WTC11 (cell line): ENCODE measurements around the gene TECR. TPM values are rescaled to one million over a fixed set of nuclear protein-coding genes. Genes with fewer than 3 reads are reported as not detected.

ENCODE experiments used
- CREB1 ChIP-seq: sonication (generic); formaldehyde crosslinking; IDR thresholded peaks from 2 replicates; pipeline ENCODE4 v1.8.0; 2023; ENCODE audit warnings: mild to moderate bottlenecking, missing genetic modification reagents
- CREM ChIP-seq: sonication (generic); formaldehyde crosslinking; IDR thresholded peaks from 2 replicates; pipeline ENCODE4 v1.8.1; 2022; ENCODE audit warnings: mild to moderate bottlenecking, missing genetic modification reagents, moderate library complexity
- ELF4 ChIP-seq: sonication (generic); formaldehyde crosslinking; IDR thresholded peaks from 2 replicates; pipeline ENCODE4 v1.8.1; 2022; ENCODE audit warnings: low read depth, mild to moderate bottlenecking, moderate library complexity, missing genetic modification reagents
- GRHL2 ChIP-seq: fragments of 250-450 bp; sonication (Bioruptor Pico); IDR thresholded peaks from 2 replicates; pipeline ENCODE4 v1.8.0; 2022; ENCODE audit warnings: mild to moderate bottlenecking, moderate library complexity; ENCODE audit not compliant: insufficient replicate concordance, severe bottlenecking
- JUN ChIP-seq: sonication (generic); formaldehyde crosslinking; IDR thresholded peaks from 2 replicates; pipeline ENCODE4 v1.8.0; 2023; ENCODE audit warnings: mild to moderate bottlenecking, missing genetic modification reagents
- NR1H2 ChIP-seq: sonication (generic); formaldehyde crosslinking; IDR thresholded peaks from 2 replicates; pipeline ENCODE4 v1.9.0; 2021; ENCODE audit warnings: mild to moderate bottlenecking, moderate library complexity, missing genetic modification reagents
- OVOL2 ChIP-seq: fragments of 250-450 bp; sonication (Bioruptor Pico); IDR thresholded peaks from 2 replicates; pipeline ENCODE4 v1.9.0; 2021; ENCODE audit warnings: mild to moderate bottlenecking, borderline replicate concordance
- RELA ChIP-seq: sonication (generic); formaldehyde crosslinking; IDR thresholded peaks from 2 replicates; pipeline ENCODE4 v1.8.1; 2022; ENCODE audit warnings: missing genetic modification reagents, mild to moderate bottlenecking, borderline replicate concordance
- TEAD4 ChIP-seq: sonication (generic); formaldehyde crosslinking; IDR thresholded peaks from 2 replicates; pipeline ENCODE4 v1.8.0; 2022; ENCODE audit warnings: mild to moderate bottlenecking, missing genetic modification reagents
- ZNF423 ChIP-seq: fragments of 250-450 bp; sonication (Bioruptor Pico); IDR thresholded peaks from 2 replicates; pipeline ENCODE4 v2.1.2; 2022; ENCODE audit warnings: mild to moderate bottlenecking, moderate library complexity
- total RNA-seq: library from RNA; stranded (reverse); gene quantifications from 3 replicates; pipeline ENCODE4 v1.2.3, GENCODE V29; 2021
- TF ChIP-seq, protein P1 (sequence below): fragments of 250-450 bp; sonication (Bioruptor Pico); IDR thresholded peaks from 2 replicates; pipeline ENCODE4 v1.8.0; 2021; ENCODE audit warnings: mild to moderate bottlenecking
- TF ChIP-seq, protein P2 (sequence below): sonication (generic); formaldehyde crosslinking; IDR thresholded peaks from 2 replicates; pipeline ENCODE4 v1.8.1; 2022; ENCODE audit warnings: mild to moderate bottlenecking, moderate library complexity, missing genetic modification reagents
- TF ChIP-seq, protein P3 (sequence below): sonication (generic); formaldehyde crosslinking; IDR thresholded peaks from 2 replicates; pipeline ENCODE4 v1.8.1; 2022; ENCODE audit warnings: mild to moderate bottlenecking, missing genetic modification reagents, moderate library complexity, borderline replicate concordance
- TF ChIP-seq, protein P4 (sequence below): fragments of 250-450 bp; sonication (Bioruptor Pico); IDR thresholded peaks from 2 replicates; pipeline ENCODE4 v1.9.0; 2021; ENCODE audit warnings: mild to moderate bottlenecking
- TF ChIP-seq, protein P5 (sequence below): fragments of 250-450 bp; sonication (Bioruptor Pico); IDR thresholded peaks from 2 replicates; pipeline ENCODE4 v1.9.0; 2021; ENCODE audit warnings: moderate library complexity, mild to moderate bottlenecking, inconsistent platforms, borderline replicate concordance
- TF ChIP-seq, protein P6 (sequence below): sonication (generic); formaldehyde crosslinking; IDR thresholded peaks from 2 replicates; pipeline ENCODE4 v1.8.0; 2023; ENCODE audit warnings: missing genetic modification reagents, mild to moderate bottlenecking, borderline replicate concordance
- TF ChIP-seq, protein P7 (sequence below): sonication (generic); formaldehyde crosslinking; IDR thresholded peaks from 2 replicates; pipeline ENCODE4 v1.8.1; 2023; ENCODE audit warnings: mild to moderate bottlenecking, missing genetic modification reagents, borderline replicate concordance
- TF ChIP-seq, protein P8 (sequence below): sonication (generic); formaldehyde crosslinking; IDR thresholded peaks from 2 replicates; pipeline ENCODE4 v1.8.0; 2022; ENCODE audit warnings: missing genetic modification reagents

TECR gene
- total RNA-seq, 1 experiment from 2014 or later: 161 TPM

DNA sequence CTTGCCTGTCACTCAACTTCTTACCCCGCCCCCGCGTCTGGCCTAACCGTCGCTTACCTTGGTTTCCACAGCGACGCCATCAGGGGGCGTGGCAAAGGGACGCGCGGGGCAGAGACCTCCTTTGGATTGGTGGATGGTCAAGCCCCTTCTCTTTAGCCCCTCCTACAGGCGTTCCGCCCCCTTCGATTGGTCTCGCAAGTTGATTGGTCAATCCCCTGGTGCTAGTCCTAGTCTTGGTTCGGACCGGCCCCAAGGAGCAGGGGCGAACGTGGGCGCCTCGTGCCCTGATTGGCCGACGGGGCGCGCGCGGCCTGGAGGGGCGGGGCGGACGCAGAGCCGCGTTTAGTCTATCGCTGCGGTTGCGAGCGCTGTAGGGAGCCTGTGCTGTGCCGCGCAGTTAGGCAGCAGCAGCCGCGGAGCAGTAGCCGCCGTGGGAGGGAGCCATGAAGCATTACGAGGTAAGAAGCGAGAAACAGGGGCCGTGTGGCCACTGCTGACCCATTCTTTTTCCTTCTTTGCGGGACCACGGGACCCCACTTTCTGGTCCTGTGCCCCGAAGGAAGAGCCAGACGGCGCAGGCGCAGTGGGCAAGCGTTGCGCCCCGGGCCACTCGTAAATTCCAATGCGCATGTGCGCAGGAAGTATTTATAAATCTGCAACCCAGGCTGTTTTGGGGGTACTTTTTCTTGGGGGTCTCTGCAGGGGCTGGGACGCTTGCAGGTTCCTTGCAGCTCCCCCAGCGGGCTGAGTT lies at the start of gene TECR (continued):
- TF ChIP-seq, protein P1, sequence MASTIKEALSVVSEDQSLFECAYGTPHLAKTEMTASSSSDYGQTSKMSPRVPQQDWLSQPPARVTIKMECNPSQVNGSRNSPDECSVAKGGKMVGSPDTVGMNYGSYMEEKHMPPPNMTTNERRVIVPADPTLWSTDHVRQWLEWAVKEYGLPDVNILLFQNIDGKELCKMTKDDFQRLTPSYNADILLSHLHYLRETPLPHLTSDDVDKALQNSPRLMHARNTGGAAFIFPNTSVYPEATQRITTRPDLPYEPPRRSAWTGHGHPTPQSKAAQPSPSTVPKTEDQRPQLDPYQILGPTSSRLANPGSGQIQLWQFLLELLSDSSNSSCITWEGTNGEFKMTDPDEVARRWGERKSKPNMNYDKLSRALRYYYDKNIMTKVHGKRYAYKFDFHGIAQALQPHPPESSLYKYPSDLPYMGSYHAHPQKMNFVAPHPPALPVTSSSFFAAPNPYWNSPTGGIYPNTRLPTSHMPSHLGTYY (CRISPR knock-in tag): no peak
- TF ChIP-seq, protein P2, sequence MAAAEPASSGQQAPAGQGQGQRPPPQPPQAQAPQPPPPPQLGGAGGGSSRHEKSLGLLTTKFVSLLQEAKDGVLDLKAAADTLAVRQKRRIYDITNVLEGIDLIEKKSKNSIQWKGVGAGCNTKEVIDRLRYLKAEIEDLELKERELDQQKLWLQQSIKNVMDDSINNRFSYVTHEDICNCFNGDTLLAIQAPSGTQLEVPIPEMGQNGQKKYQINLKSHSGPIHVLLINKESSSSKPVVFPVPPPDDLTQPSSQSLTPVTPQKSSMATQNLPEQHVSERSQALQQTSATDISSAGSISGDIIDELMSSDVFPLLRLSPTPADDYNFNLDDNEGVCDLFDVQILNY (CRISPR knock-in tag): peak; percentile 87
- TF ChIP-seq, protein P3, sequence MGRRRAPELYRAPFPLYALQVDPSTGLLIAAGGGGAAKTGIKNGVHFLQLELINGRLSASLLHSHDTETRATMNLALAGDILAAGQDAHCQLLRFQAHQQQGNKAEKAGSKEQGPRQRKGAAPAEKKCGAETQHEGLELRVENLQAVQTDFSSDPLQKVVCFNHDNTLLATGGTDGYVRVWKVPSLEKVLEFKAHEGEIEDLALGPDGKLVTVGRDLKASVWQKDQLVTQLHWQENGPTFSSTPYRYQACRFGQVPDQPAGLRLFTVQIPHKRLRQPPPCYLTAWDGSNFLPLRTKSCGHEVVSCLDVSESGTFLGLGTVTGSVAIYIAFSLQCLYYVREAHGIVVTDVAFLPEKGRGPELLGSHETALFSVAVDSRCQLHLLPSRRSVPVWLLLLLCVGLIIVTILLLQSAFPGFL (CRISPR knock-in tag): no peak
- TF ChIP-seq ELF4 (CRISPR knock-in tag) (no peak), ZNF423 (CRISPR knock-in tag) (no peak), CREM (CRISPR knock-in tag) (peak; percentile 56; the same call in 1 of the 2 replicates), NR1H2 (CRISPR knock-in tag) (no peak), CREB1 (CRISPR knock-in tag) (no peak), GRHL2 (CRISPR knock-in tag) (no peak), RELA (CRISPR knock-in tag) (no peak), OVOL2 (CRISPR knock-in tag) (no peak), TEAD4 (no peak), JUN (CRISPR knock-in tag) (no peak)
- TF ChIP-seq, protein P4, sequence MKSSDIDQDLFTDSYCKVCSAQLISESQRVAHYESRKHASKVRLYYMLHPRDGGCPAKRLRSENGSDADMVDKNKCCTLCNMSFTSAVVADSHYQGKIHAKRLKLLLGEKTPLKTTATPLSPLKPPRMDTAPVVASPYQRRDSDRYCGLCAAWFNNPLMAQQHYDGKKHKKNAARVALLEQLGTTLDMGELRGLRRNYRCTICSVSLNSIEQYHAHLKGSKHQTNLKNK (CRISPR knock-in tag): no peak
- TF ChIP-seq, protein P5, sequence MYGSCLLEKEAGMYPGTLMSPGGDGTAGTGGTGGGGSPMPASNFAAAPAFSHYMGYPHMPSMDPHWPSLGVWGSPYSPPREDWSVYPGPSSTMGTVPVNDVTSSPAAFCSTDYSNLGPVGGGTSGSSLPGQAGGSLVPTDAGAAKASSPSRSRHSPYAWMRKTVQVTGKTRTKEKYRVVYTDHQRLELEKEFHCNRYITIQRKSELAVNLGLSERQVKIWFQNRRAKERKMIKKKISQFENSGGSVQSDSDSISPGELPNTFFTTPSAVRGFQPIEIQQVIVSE (CRISPR knock-in tag): no peak
- TF ChIP-seq, protein P6, sequence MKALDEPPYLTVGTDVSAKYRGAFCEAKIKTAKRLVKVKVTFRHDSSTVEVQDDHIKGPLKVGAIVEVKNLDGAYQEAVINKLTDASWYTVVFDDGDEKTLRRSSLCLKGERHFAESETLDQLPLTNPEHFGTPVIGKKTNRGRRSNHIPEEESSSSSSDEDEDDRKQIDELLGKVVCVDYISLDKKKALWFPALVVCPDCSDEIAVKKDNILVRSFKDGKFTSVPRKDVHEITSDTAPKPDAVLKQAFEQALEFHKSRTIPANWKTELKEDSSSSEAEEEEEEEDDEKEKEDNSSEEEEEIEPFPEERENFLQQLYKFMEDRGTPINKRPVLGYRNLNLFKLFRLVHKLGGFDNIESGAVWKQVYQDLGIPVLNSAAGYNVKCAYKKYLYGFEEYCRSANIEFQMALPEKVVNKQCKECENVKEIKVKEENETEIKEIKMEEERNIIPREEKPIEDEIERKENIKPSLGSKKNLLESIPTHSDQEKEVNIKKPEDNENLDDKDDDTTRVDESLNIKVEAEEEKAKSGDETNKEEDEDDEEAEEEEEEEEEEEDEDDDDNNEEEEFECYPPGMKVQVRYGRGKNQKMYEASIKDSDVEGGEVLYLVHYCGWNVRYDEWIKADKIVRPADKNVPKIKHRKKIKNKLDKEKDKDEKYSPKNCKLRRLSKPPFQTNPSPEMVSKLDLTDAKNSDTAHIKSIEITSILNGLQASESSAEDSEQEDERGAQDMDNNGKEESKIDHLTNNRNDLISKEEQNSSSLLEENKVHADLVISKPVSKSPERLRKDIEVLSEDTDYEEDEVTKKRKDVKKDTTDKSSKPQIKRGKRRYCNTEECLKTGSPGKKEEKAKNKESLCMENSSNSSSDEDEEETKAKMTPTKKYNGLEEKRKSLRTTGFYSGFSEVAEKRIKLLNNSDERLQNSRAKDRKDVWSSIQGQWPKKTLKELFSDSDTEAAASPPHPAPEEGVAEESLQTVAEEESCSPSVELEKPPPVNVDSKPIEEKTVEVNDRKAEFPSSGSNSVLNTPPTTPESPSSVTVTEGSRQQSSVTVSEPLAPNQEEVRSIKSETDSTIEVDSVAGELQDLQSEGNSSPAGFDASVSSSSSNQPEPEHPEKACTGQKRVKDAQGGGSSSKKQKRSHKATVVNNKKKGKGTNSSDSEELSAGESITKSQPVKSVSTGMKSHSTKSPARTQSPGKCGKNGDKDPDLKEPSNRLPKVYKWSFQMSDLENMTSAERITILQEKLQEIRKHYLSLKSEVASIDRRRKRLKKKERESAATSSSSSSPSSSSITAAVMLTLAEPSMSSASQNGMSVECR (CRISPR knock-in tag): no peak; the same call in 1 of the 2 replicates
- TF ChIP-seq, protein P7, sequence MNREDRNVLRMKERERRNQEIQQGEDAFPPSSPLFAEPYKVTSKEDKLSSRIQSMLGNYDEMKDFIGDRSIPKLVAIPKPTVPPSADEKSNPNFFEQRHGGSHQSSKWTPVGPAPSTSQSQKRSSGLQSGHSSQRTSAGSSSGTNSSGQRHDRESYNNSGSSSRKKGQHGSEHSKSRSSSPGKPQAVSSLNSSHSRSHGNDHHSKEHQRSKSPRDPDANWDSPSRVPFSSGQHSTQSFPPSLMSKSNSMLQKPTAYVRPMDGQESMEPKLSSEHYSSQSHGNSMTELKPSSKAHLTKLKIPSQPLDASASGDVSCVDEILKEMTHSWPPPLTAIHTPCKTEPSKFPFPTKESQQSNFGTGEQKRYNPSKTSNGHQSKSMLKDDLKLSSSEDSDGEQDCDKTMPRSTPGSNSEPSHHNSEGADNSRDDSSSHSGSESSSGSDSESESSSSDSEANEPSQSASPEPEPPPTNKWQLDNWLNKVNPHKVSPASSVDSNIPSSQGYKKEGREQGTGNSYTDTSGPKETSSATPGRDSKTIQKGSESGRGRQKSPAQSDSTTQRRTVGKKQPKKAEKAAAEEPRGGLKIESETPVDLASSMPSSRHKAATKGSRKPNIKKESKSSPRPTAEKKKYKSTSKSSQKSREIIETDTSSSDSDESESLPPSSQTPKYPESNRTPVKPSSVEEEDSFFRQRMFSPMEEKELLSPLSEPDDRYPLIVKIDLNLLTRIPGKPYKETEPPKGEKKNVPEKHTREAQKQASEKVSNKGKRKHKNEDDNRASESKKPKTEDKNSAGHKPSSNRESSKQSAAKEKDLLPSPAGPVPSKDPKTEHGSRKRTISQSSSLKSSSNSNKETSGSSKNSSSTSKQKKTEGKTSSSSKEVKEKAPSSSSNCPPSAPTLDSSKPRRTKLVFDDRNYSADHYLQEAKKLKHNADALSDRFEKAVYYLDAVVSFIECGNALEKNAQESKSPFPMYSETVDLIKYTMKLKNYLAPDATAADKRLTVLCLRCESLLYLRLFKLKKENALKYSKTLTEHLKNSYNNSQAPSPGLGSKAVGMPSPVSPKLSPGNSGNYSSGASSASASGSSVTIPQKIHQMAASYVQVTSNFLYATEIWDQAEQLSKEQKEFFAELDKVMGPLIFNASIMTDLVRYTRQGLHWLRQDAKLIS (CRISPR knock-in tag): no peak
- TF ChIP-seq, protein P8, sequence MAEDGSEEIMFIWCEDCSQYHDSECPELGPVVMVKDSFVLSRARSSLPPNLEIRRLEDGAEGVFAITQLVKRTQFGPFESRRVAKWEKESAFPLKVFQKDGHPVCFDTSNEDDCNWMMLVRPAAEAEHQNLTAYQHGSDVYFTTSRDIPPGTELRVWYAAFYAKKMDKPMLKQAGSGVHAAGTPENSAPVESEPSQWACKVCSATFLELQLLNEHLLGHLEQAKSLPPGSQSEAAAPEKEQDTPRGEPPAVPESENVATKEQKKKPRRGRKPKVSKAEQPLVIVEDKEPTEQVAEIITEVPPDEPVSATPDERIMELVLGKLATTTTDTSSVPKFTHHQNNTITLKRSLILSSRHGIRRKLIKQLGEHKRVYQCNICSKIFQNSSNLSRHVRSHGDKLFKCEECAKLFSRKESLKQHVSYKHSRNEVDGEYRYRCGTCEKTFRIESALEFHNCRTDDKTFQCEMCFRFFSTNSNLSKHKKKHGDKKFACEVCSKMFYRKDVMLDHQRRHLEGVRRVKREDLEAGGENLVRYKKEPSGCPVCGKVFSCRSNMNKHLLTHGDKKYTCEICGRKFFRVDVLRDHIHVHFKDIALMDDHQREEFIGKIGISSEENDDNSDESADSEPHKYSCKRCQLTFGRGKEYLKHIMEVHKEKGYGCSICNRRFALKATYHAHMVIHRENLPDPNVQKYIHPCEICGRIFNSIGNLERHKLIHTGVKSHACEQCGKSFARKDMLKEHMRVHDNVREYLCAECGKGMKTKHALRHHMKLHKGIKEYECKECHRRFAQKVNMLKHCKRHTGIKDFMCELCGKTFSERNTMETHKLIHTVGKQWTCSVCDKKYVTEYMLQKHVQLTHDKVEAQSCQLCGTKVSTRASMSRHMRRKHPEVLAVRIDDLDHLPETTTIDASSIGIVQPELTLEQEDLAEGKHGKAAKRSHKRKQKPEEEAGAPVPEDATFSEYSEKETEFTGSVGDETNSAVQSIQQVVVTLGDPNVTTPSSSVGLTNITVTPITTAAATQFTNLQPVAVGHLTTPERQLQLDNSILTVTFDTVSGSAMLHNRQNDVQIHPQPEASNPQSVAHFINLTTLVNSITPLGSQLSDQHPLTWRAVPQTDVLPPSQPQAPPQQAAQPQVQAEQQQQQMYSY (CRISPR knock-in tag): no peak
